K562 (cell line): ENCODE data around the gene ATP23. TPM values are rescaled to one million over a fixed set of nuclear protein-coding genes. Genes with fewer than 3 reads are reported as not detected.

ENCODE experiments used
- CGGBP1 ChIP-seq: fragments of 250-450 bp; sonication (Bioruptor Pico); IDR thresholded peaks from 2 replicates; pipeline ENCODE4 v1.9.0; 2021; ENCODE audit warnings: mild to moderate bottlenecking
- FOXA3 ChIP-seq, 2 experiments: fragments of 450-650 bp in 1 of 2; sonication (generic) in 1 of 2; formaldehyde crosslinking; IDR thresholded peaks in 1 of 2; conservative IDR thresholded peaks in 1 of 2; 2 replicates each; pipeline versions ENCODE4 v1.4.0 to v1.8.0; 2020 to 2022; ENCODE audit warnings: mild to moderate bottlenecking in 2 of 2, missing genetic modification reagents in 1 of 2
- HMGXB4 ChIP-seq: sonication (generic); formaldehyde crosslinking; IDR thresholded peaks from 2 replicates; pipeline ENCODE4 v1.8.1; 2023; ENCODE audit warnings: mild to moderate bottlenecking, missing genetic modification reagents
- KDM5B ChIP-seq: fragments of 200-600 bp; sonication (generic); IDR thresholded peaks from 2 replicates; pipeline ENCODE4 v1.6.1; 2012; ENCODE audit warnings: low read depth, mild to moderate bottlenecking, moderate library complexity, low read length, control low read depth, inconsistent platforms; ENCODE audit not compliant: insufficient replicate concordance
- MGA ChIP-seq: fragments of 450-650 bp; IDR thresholded peaks from 2 replicates; pipeline ENCODE4 v1.6.1; 2016; ENCODE audit warnings: mild to moderate bottlenecking, moderate library complexity
- NR2F6 ChIP-seq: fragments of 450-650 bp; formaldehyde crosslinking; IDR thresholded peaks from 2 replicates; pipeline ENCODE4 v1.4.0; 2020; ENCODE audit warnings: mild to moderate bottlenecking
- POLR2AphosphoS5 ChIP-seq: IDR thresholded peaks from 2 replicates; pipeline ENCODE4 v1.6.1; 2011; ENCODE audit warnings: mild to moderate bottlenecking, low read depth, low read length, moderate library complexity; ENCODE audit not compliant: control insufficient read depth, insufficient read depth
- THAP7 ChIP-seq: fragments of 250-450 bp; sonication (Bioruptor Pico); IDR thresholded peaks from 2 replicates; pipeline ENCODE4 v1.5.0; 2021
- ZBED1 ChIP-seq: IDR thresholded peaks from 2 replicates; pipeline ENCODE4 v1.6.1; 2014
- ZNF140 ChIP-seq: fragments of 250-450 bp; sonication (Bioruptor Pico); IDR thresholded peaks from 2 replicates; pipeline ENCODE4 v1.8.0; 2021; ENCODE audit warnings: moderate library complexity, mild to moderate bottlenecking, inconsistent platforms
- ZNF717 ChIP-seq: fragments of 250-450 bp; sonication (Bioruptor Pico); IDR thresholded peaks from 2 replicates; pipeline ENCODE4 v1.5.0; 2021
- polyA plus RNA-seq, 8 experiments: library from polyadenylated mRNA; depleted of rRNA in 4 of 8; stranded (reverse) in 5 of 8; unstranded in 3 of 8; fragments of >200 nt; fragmentation: Nextera tagmentation in 2 of 8; fragmentation: Illumina TruSeq in 1 of 8; extraction: Ambion mirVana in 2 of 8; extraction: Trizol in 1 of 8; gene quantifications; 2 replicates each; pipeline versions ENCODE4 v1.2.1 to v1.2.3, GENCODE V29; 2011 to 2014; ENCODE audit warnings: inconsistent platforms in 1 of 8, missing spikeins in 1 of 8
- total RNA-seq, 7 experiments: library from RNA; depleted of rRNA in 6 of 7; stranded (reverse); fragments of >200 nt in 6 of 7; fragmentation: Illumina TruSeq in 2 of 7; extraction: Trizol in 2 of 7; gene quantifications; 2 replicates each; pipeline versions ENCODE4 v1.2.1 to v1.2.3, GENCODE V29; 2011 to 2021; ENCODE audit warnings: low replicate concordance in 1 of 7
- TF ChIP-seq, protein P1 (sequence below): sonication (generic); formaldehyde crosslinking; IDR thresholded peaks from 2 replicates; pipeline ENCODE4 v1.9.0; 2022; ENCODE audit warnings: mild to moderate bottlenecking, missing genetic modification reagents

ATP23 gene
- total and polyA plus RNA-seq, 9 of the 15 experiments (the other 6 are each of a cell fraction or from before 2014, with no cell fraction given) = 8.3 to 53.7 (median 28.5) TPM

DNA sequence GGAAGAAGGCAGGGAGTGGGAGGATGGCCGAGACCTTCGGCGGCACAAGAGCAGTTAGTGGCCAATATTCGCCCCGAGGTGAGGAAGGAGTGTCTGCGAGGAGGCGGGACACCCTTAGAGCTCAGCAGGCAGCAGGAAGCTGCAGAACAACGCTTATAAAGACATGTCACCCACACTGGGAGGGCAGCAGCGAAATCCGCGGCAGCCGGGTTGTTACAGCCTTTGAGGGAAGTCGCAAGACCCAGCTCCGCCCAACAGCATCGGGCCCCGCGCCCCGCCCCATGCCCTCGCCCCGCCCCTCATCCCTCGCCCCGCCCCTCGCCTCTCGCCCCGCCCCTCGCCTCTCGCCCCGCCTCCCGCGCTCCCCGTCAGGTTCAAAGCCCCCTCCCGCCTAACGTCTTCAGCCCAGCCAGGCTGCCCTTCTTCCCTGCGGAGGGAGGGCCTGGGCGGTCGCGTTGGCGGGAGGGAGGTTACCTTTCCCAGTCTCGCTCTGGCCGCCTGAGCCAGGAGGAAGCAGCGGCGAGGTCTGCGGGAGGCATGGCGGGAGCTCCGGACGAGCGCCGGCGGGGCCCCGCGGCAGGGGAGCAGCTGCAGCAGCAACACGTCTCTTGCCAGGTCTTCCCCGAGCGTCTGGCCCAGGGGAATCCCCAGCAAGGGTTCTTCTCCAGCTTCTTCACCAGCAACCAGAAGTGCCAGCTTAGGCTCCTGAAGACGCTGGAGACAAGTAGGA lies at the start of gene ATP23 (continued):
- TF ChIP-seq, protein P1, sequence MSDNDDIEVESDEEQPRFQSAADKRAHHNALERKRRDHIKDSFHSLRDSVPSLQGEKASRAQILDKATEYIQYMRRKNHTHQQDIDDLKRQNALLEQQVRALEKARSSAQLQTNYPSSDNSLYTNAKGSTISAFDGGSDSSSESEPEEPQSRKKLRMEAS (CRISPR knock-in tag) = peak; percentile 54; the same call in 1 of the 2 replicates
- TF ChIP-seq KDM5B = peak; percentile 98
- TF ChIP-seq HMGXB4 = 0 out of 2 replicates have a peak, but pooled peaks have one; percentile 68
- no peak for TF ChIP-seq ZNF717 (CRISPR knock-in tag)
- TF ChIP-seq THAP7 (CRISPR knock-in tag) = no peak
- 0 out of 2 replicates have a peak, but pooled peaks have one; percentile 67 for TF ChIP-seq CGGBP1
- TF ChIP-seq ZBED1 = no peak
- TF ChIP-seq FOXA3 (CRISPR knock-in tag; conservative IDR thresholded peaks at IDR 0.05 in 1 of 2, IDR thresholded peaks at IDR 0.05 in 1 of 2) = 0 out of 4 replicates have a peak, but pooled peaks of 1 of the 2 experiments have one; percentile 23
- peak; percentile 92 for TF ChIP-seq POLR2AphosphoS5
- peak; percentile 59 for TF ChIP-seq MGA
- TF ChIP-seq NR2F6 = no peak
- TF ChIP-seq ZNF140 (CRISPR knock-in tag) = no peak
